Ecto neural progenitor cell (in vitro differentiated cells): ENCODE results near the gene TNIP3.

Experiments
- DNase-seq: peaks from one replicate; pipeline ENCODE4 v3.0.0-alpha.2; 2018; ENCODE audit warnings: low spot score

The TNIP3 gene

DNA sequence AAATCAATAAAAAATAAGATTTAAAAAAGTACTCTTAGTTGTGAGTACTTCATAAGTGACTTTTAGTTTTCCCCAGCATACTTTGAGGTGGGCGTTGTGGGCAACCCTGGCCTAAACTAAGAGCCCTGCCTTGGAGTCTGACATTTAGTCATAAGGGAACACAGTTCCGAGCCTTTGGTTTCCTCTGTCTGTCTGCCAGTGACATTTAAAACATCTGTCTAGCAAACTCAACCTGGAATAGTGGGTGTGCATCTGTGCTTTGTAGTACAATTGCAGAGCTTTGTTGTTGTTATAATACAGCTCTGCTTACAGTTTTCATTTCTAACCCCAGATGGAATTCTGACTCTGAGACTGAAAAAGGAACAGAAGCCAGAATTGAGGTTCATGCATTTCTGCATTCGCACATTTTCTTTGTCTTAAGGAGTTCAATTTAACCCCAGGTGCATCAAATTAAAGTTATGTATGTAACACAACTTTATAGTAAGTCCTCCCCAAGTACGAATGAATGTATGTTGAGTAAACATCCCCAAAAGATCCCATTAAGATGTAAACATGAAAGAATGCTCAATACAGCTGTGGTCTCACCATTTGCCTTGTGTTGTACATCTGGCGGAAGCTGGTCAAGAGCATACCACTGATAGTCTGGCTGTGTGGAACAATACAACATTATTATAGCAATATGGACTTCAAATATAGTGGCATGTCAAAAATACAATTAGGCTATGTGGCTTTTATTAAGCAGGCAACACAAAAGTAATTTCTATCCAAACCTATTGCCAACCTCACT lies 25.9 kb downstream of the TNIP3 start:
- DNase-seq, result no peak

DNA sequence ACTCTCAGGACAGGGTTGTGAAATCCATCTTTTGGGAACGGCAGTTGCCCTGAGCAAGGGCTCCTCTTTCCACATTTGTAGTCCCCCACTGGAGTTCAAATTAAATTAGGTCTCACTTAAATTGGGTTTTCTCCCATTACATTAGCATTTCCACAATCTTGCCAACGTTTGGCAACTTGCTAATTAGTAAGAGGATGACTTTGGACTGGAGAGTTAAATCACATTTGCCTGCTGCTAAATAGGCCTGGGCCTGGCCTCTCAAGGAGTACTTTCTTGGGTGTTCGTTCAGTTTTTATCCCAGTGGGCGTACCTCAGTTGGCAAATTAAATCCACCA lies 33.8 kb downstream of the TNIP3 start:
- no peak for DNase-seq

DNA sequence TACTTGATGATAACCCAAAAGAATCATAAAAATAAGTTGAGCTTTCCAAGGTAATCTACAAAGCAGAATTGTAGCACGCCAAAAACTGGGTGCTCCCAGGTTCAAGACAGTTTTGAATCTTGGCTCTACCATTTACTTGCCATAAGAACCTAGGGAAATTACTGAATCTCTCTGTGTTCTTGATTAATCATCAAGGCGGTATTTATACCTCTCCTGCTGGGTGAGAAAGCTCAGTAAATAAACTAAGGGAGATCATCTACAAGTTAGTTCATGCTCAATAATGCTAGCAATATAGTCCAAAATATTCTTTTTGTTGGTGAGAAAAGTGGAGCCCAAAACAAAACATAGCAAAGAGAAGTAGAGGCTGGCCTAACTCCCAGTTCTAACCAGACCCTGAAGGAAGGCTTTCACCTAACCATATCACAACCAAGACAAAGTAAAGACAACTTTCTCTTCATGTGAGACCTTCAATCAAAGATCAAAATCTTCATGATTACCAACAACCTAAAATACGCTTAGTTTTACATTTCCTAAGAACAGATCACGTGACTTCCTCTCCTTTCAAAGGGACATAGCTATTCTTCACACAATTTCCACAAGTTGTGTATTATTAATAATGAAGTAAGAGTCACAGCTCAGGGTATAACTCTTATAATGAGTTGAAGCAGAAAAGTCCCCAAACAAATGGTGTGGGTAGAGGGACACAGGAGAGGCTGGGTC lies 34.4 kb downstream of the TNIP3 start:
- no peak for DNase-seq

- DNase-seq, result no peak
These were observed 37.0 kb downstream of the TNIP3 start for GRCh38 chr4:121127100-121127499.

GRCh38 chr4:121126449-121127006 lies 37.6 kb downstream of the TNIP3 start:
- no peak for DNase-seq

DNA sequence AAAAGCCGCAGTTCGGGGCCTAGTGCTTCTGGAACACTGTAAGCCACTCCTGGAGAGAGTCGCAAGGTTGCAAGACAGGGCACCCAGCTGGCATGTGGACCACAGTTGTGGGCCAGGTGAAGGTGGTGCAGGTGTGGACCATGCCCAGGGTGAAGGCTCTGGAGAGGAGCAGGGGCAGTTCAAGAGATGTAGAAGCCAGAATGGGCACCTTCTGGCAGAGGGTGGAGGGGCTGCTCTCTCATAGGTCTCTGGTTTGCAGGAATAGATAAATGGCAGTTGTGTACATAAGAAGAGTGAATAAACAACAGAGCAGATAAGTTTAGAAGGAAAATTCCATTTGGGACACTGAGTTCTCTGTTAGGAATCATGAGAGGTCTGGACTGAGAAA lies 38.6 kb downstream of the TNIP3 start:
- DNase-seq, result no peak

- DNase-seq, result no peak
These were observed 41.5 kb downstream of the TNIP3 start for GRCh38 chr4:121122661-121123060.

- DNase-seq, result no peak
These were observed 44.4 kb downstream of the TNIP3 start for GRCh38 chr4:121119715-121120114.

DNA sequence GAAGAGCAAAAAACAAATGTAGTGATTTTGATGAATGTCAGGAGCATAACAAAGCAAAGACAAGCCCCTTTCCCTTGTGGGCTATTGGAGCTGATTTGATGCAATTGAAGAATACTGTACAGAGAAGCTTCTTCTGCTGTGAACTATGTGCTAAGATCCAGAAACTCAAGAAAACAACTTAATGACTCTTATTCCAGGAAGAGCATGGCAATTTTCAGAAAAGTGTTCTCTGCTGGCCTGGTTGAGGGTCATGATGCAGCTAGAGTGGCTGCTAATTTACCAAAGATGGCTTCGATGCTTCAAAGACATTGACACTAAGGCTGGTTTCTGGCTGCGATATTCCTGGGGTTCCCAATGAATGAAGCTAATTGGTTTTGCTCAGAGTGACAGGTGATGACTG lies 45.8 kb downstream of the TNIP3 start:
- no peak for DNase-seq

- no peak for DNase-seq
These were observed 49.4 kb downstream of the TNIP3 start for GRCh38 chr4:121114756-121115155.

- DNase-seq, result no peak
These were observed 51.6 kb downstream of the TNIP3 start for GRCh38 chr4:121112530-121112929.

DNA sequence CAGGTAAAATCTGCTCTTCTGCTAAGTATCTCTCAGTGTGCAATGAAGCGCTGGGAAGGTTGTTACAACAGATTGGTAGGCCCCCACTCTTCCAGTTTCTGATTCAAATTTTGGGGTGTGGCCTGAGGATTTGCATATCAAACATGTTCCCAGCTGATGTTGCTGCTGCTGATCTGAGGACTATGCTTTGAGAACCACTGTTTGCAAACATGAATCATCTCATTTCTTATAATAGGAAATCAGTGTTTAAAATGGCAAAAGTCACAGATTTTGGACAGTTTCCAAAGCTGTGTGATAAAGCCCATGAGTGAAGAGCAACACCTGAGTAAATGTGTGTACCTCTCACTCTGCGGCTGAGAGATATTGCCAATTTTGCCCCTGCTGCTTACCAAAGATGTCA lies 55.6 kb downstream of the TNIP3 start:
- DNase-seq, result no peak

GRCh38 chr4:121107507-121107906 lies 56.6 kb downstream of the TNIP3 start:
- no peak for DNase-seq

DNA sequence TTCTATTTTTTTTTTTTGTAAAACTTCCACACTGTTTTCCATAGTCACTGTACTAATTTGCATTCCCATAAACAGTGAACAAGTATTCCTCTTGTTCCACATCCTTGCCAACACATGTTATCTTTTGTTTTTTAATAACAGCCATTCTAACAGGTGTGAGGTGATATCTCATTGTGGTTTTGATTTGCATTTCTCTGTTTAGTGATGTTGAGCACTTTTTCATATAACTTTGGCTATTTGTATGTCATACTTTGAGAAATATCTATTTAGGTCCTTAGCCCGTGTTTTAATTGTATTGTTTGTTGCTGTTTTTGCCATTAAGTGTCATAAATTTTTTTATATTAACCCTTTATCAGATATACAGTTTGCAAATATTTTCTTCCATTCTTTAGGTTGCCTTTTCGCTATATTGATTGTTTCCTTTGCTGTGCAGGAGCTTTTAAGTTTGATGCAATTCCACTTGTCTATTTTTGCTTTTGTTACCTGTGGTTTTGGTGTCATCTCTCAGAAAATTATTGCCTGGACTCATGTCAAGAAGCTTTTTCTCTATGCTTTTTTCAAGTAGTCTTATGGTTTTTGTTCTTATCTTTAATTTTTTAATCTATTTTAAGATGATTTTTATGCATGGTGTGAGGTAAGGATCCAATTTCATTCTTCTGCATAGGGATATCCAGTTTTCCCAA lies 63.9 kb downstream of the TNIP3 start:
- no peak for DNase-seq

DNA sequence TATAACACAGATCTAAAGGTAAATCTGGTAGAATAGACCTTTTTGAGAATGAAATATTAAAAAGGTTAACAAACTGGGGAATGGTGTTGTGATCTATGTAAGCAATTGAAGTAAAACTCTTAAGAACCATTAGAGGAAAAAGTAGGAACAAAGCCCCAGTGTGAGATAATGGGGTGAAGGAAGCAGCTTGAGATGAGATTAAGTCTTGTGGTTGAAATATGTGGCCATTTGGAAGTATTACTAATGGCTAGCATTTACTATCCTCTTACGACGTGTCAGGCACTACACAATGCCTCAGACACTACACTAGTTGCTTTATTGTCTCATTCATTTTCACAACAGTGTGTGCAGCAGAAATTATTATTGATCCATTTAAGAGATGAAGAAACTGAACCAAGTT lies 65.9 kb downstream of the TNIP3 start:
- DNase-seq, result no peak

DNA sequence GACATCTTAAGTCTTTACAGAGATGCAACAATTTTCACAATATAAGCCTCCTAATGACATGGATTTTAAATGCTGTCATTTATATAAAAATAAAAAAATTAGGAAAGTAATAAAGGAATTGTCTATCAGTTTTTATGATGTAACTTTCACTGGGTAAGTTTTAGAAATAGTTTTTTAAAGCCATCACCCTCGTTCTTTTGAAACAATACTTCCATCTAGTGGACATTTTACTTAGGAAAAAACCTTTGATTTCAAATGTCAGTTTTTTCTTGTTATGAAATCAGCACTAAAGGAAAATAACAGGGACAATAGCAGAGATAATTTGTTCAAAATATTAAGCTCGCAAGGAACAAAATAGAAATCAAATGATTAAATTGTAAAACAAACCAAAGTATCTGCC lies 67.5 kb downstream of the TNIP3 start:
- no peak for DNase-seq

DNA sequence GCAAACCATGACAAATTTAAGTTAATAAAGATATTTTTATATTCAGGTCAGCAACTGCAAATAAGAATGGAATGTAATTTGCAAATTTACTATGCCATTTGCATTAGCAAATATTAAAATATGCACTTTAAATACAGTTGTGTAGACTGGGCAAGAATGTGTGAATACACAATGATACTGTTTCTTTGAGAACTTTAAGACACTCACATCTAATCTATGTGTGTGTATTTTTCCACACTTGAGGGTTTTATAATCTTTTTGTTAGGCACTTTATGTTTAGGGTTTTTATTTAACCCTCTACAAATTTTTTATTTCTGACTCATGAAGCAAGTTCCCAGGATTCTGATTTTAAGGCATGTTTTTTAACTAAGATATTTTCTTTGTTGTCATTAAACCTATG lies 67.9 kb downstream of the TNIP3 start:
- DNase-seq, result no peak

- DNase-seq, result no peak
These were observed 69.7 kb downstream of the TNIP3 start for GRCh38 chr4:121094297-121094966.

DNA sequence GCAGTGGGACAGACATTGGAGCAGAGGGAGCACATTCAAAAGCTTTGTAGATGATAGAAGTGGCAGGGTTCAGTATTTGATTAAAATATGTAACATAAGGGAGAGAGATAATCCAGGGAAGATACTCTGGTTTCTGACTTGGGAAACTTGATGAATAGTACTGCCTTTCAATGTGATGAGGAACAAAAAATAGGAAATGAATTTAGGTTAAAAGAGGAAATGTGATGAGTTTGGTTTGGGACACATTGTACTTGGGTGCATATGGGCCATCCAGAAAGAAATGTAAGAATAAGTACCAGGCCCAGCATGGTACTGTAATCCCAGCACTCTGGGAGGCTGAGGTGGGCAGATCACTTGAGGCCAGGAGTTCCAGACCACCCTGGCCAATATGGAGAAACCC lies 70.9 kb downstream of the TNIP3 start:
- no peak for DNase-seq

DNA sequence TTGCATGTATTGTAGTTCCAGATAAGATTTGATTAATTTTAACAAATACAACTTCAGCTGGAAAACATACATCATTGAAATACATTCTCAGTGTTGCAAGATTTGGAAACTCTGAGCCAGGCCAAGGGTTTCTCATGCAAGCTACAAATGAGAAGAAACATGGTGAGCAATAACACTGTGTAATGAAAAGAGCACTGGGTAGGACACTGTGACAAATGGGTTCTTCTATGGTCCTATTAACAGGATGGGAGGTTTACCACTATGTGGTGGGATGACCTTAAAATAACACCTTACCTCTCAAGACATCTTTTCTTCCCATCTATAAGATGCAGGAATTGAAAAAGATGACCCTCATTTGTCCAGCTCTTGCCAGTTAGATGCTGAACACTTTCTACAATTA lies 72.2 kb downstream of the TNIP3 start:
- no peak for DNase-seq

DNA sequence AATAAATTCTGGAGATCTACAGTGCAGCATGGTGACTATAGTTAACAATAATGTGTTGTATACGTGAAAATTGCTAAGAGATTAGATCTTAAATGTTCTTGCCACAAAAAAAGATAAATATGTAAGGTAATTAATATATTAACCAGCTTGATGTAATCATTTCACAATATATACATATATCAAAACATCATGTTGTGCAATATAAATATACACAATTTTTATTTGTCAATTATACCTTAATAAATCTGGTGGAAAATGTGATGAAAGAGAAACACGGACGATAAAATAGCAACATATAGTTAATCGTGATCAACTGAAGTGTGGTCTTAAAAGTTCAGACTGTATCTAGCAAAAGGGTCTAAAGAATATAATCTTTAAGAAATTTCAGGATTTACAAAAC lies 75.3 kb downstream of the TNIP3 start:
- DNase-seq, result no peak
